Ascending aorta (tissue), 2 donors: ENCODE measurements around the gene PLIN3. TPM values are rescaled to one million over a fixed set of nuclear protein-coding genes. Genes with fewer than 3 reads are reported as not detected.

Experiments used
- DNase-seq, 2 donors: peaks; one replicate each; pipeline ENCODE4 v3.0.0-alpha.2; 2019; ENCODE audit warnings: low spot score in 2 of 2
- H3K27ac ChIP-seq, 2 donors: fragments of 200-600 bp; sonication (generic); one replicate each; pipeline ENCODE4 v1.5.1; 2016 to 2017; ENCODE audit warnings: mild to moderate bottlenecking in 1 of 2
- H3K27me3 ChIP-seq: fragments of 200-600 bp; sonication (generic); one replicate; pipeline ENCODE4 v1.5.1; 2017
- H3K36me3 ChIP-seq, 2 donors: fragments of 200-600 bp; sonication (generic); one replicate each; pipeline ENCODE4 v1.5.1; 2016
- H3K4me1 ChIP-seq, 2 donors: fragments of 200-600 bp; sonication (generic); one replicate each; pipeline ENCODE4 v1.5.1; 2016 to 2017; ENCODE audit warnings: mild to moderate bottlenecking in 1 of 2
- H3K4me3 ChIP-seq, 2 donors: fragments of 200-600 bp; sonication (generic); one replicate each; pipeline ENCODE4 v1.5.1; 2016 to 2017; ENCODE audit warnings: mild to moderate bottlenecking in 1 of 2
- H3K9me3 ChIP-seq, 2 donors: fragments of 200-600 bp; sonication (generic); one replicate each; pipeline ENCODE4 v1.5.1; 2016
- intact Hi-C: fragments of 100-400 bp; cut with DNase I; formaldehyde crosslinking; loops from one replicate; pipeline ENCODE4 v1.15.1; 2023
- total RNA-seq: library from RNA; depleted of rRNA; stranded (reverse); fragments of >200 nt; gene quantifications from one replicate; pipeline ENCODE4 v1.1.0, GENCODE V29; 2016
- TF ChIP-seq, protein P1 (sequence below), 3 experiments: fragments of 200-600 bp in 2 of 3; fragments of 450-650 bp in 1 of 3; sonication (generic) in 2 of 3; IDR thresholded peaks; one replicate each; pipeline ENCODE4 v1.5.1; 2016 to 2019; ENCODE audit warnings: antibody characterized with exemption in 3 of 3, mild to moderate bottlenecking in 1 of 3, moderate library complexity in 1 of 3

Gene PLIN3
- total RNA-seq, 1 donor from 2014 or later = 84.3 TPM

DNA sequence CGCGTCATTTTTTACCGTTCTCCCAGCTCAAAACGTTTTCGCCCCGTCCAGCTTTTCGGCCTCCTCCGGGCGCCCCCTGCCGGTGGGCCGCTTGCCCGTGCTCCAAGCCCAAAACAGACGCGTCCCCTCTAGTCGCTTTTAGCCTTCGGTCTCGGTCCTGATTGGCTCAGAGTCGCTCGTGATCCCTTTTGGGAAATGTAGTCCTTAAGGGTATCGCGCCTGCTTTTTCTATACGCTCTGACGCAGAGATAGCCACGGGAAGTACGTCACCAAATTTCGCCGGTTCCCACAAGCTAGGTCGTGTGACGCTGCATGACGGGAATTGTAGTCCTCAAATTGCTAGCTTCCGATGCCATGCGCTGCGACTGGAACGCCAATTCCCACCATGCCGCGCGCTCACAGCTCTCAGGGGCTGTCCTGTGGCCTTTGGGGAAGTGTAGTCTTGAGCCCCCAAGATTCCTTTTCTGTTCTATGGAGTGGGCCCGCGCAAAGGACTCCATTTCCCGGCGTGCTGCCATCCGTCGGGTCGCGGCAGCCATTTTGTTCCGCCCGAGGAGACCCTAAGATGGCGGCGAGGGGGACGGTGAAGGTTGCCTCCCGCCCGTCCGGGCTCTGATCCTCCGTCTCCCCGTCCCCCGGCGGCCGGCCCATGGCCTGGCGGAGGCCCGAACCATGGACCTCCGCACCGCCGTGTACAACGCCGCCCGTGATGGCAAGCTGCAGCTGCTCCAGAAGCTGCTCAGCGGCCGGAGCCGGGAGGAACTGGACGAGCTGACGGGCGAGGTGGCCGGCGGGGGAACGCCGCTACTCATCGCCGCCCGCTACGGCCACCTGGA is 76.1 kb downstream of the PLIN3 start, which contains the start of gene FEM1A:
TSS of gene FEM1A (plus strand) at position 552 of the 836 bp plus-strand sequence. CDS start at position 673, 121 bp downstream.
- DNase-seq = peak; percentile 100
- intact Hi-C loops = loop anchor here (1.0 to 5.0 kb wide), 5 partner anchors 59 to 233 kb away; partner anchors contain the start of genes MYDGF and SEMA6B
- TF ChIP-seq, protein P1, sequence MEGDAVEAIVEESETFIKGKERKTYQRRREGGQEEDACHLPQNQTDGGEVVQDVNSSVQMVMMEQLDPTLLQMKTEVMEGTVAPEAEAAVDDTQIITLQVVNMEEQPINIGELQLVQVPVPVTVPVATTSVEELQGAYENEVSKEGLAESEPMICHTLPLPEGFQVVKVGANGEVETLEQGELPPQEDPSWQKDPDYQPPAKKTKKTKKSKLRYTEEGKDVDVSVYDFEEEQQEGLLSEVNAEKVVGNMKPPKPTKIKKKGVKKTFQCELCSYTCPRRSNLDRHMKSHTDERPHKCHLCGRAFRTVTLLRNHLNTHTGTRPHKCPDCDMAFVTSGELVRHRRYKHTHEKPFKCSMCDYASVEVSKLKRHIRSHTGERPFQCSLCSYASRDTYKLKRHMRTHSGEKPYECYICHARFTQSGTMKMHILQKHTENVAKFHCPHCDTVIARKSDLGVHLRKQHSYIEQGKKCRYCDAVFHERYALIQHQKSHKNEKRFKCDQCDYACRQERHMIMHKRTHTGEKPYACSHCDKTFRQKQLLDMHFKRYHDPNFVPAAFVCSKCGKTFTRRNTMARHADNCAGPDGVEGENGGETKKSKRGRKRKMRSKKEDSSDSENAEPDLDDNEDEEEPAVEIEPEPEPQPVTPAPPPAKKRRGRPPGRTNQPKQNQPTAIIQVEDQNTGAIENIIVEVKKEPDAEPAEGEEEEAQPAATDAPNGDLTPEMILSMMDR (IDR thresholded peaks at IDR 0.05) = peak; percentile 96 to 98 (median 98)
- Histone ChIP-seq H3K9me3 (no peaks in the 10 kb centered on the region), H3K27ac (peak within 1 kb of the TSS; percentile 86 to 89), H3K4me1 (peaks cover 12 to 19% of the 10 kb centered on the region in 2 donors), H3K4me3 (peak within 1 kb of the TSS; percentile 72 to 86), H3K36me3 (peaks cover 22 to 24% of the 10 kb centered on the region in 2 donors), H3K27me3 (no peaks in the 10 kb centered on the region)

Other genes starting within 250 kb of the PLIN3 start
- 0.64 TPM for gene TNFAIP8L1, start 228.2 kb downstream of the PLIN3 start, total RNA-seq
- gene MYDGF, start 197.3 kb downstream of the PLIN3 start, total RNA-seq = 49.0 TPM
- 72.2 TPM for gene DPP9, start 143.8 kb downstream of the PLIN3 start, total RNA-seq
- 20.2 TPM for gene FEM1A, start 75.9 kb downstream of the PLIN3 start, total RNA-seq
- gene TICAM1, start 36.0 kb downstream of the PLIN3 start, total RNA-seq = 20.3 TPM
- 8.6 TPM for gene ARRDC5, start 35.2 kb upstream of the PLIN3 start, total RNA-seq
- 0.32 TPM for gene UHRF1, start 41.8 kb upstream of the PLIN3 start, total RNA-seq
- 46.0 TPM for gene KDM4B, start 101.4 kb upstream of the PLIN3 start, total RNA-seq